H9 (cell line): Measurements from ENCODE around the gene NDUFB2. TPM values are rescaled to one million over a fixed set of nuclear protein-coding genes. Genes with fewer than 3 reads are reported as not detected.
"Not testable (repeated sequence)": the region's sequence is repeated elsewhere in the genome, so short reads cannot be mapped to it uniquely, and the experiment has no call there.

ENCODE experiments used
- DNase-seq: peaks from one replicate; pipeline ENCODE4 v3.0.0-alpha.2; 2017
- H2AFZ ChIP-seq: one replicate; pipeline ENCODE4 v1.6.1; 2013; ENCODE audit warnings: mild to moderate bottlenecking, low read length, control low read depth, moderate library complexity
- H2AK5ac ChIP-seq: 2 replicates; pipeline ENCODE4 v1.6.1; 2013; ENCODE audit warnings: low read length, control low read depth, mixed read lengths; ENCODE audit not compliant: insufficient read length
- H2BK120ac ChIP-seq: one replicate; pipeline ENCODE4 v1.6.1; 2013; ENCODE audit warnings: low read depth, mild to moderate bottlenecking, low read length, control low read depth, inconsistent platforms; ENCODE audit not compliant: poor library complexity, severe bottlenecking
- H2BK12ac ChIP-seq: 2 replicates; pipeline ENCODE4 v1.6.1; 2013; ENCODE audit warnings: low read length, control low read depth, mixed read lengths, low read depth; ENCODE audit not compliant: insufficient read length
- H2BK15ac ChIP-seq: 2 replicates; pipeline ENCODE4 v1.6.1; 2013; ENCODE audit warnings: low read depth, low read length, control low read depth
- H2BK20ac ChIP-seq: one replicate; pipeline ENCODE4 v1.6.1; 2013; ENCODE audit warnings: low read depth, mild to moderate bottlenecking, low read length, control low read depth, inconsistent platforms; ENCODE audit not compliant: poor library complexity, severe bottlenecking
- H2BK5ac ChIP-seq: 2 replicates; pipeline ENCODE4 v1.6.1; 2013; ENCODE audit warnings: low read length, control low read depth, mixed read lengths; ENCODE audit not compliant: insufficient read length
- H3K14ac ChIP-seq: 2 replicates; pipeline ENCODE4 v1.6.1; 2013; ENCODE audit warnings: low read length, control low read depth; ENCODE audit not compliant: insufficient read depth
- H3K18ac ChIP-seq: 2 replicates; pipeline ENCODE4 v1.6.1; 2013; ENCODE audit warnings: low read depth, mild to moderate bottlenecking, mixed read lengths, low read length, control low read depth; ENCODE audit not compliant: insufficient read length
- H3K23ac ChIP-seq: 2 replicates; pipeline ENCODE4 v1.6.1; 2013; ENCODE audit warnings: low read length, control low read depth, mixed read lengths, low read depth; ENCODE audit not compliant: insufficient read length
- H3K23me2 ChIP-seq: 2 replicates; pipeline ENCODE4 v1.6.1; 2013; ENCODE audit warnings: low read depth, mild to moderate bottlenecking, mixed read lengths, low read length, control low read depth; ENCODE audit not compliant: insufficient read length, poor library complexity, severe bottlenecking
- H3K27ac ChIP-seq: 2 replicates; pipeline ENCODE4 v1.5.1; 2013; ENCODE audit warnings: low read length, control low read depth, mixed read lengths, low read depth; ENCODE audit not compliant: insufficient read length
- H3K27me3 ChIP-seq: 2 replicates; pipeline ENCODE4 v1.6.1; 2013; ENCODE audit warnings: low read length, control low read depth, inconsistent platforms; ENCODE audit not compliant: insufficient read depth
- H3K4ac ChIP-seq: 2 replicates; pipeline ENCODE4 v1.6.1; 2013; ENCODE audit warnings: low read depth, mild to moderate bottlenecking, control low read depth, inconsistent platforms, low read length, moderate library complexity
- H3K4me1 ChIP-seq: 2 replicates; pipeline ENCODE4 v1.6.1; 2013; ENCODE audit warnings: low read length, control low read depth, inconsistent platforms; ENCODE audit not compliant: insufficient read depth
- H3K4me2 ChIP-seq: 2 replicates; pipeline ENCODE4 v1.6.1; 2013; ENCODE audit warnings: low read length, control low read depth, mixed read lengths; ENCODE audit not compliant: insufficient read length, insufficient read depth
- H3K56ac ChIP-seq: 2 replicates; pipeline ENCODE4 v1.6.1; 2013; ENCODE audit warnings: low read depth, mild to moderate bottlenecking, mixed read lengths, low read length, control low read depth; ENCODE audit not compliant: insufficient read length
- H3K79me1 ChIP-seq: 2 replicates; pipeline ENCODE4 v1.6.1; 2013; ENCODE audit warnings: low read depth, mild to moderate bottlenecking, moderate library complexity, low read length, control low read depth, inconsistent platforms; ENCODE audit not compliant: insufficient read depth, poor library complexity, severe bottlenecking
- H3K79me2 ChIP-seq: 2 replicates; pipeline ENCODE4 v1.6.1; 2013; ENCODE audit warnings: low read length, control low read depth, inconsistent platforms; ENCODE audit not compliant: insufficient read depth
- H3K9ac ChIP-seq: 2 replicates; pipeline ENCODE4 v1.6.1; 2013; ENCODE audit warnings: low read length, control low read depth, mixed read lengths; ENCODE audit not compliant: insufficient read length; ENCODE audit errors: extremely low read depth
- H3K9me3 ChIP-seq: one replicate; pipeline ENCODE4 v1.6.1; 2013; ENCODE audit warnings: low read depth, low read length, inconsistent platforms; ENCODE audit not compliant: control insufficient read depth
- H3T11ph ChIP-seq: one replicate; pipeline ENCODE4 v1.6.1; 2013; ENCODE audit warnings: mild to moderate bottlenecking, low read length, control low read depth, inconsistent platforms
- H4K20me1 ChIP-seq: one replicate; pipeline ENCODE4 v1.6.1; 2013; ENCODE audit not compliant: control insufficient read depth, insufficient read length, insufficient read depth
- H4K5ac ChIP-seq: 2 replicates; pipeline ENCODE4 v1.6.1; 2013; ENCODE audit warnings: low read depth, mild to moderate bottlenecking, mixed read lengths, low read length, control low read depth; ENCODE audit not compliant: insufficient read length
- H4K8ac ChIP-seq: replicated peaks from 2 replicates; pipeline ENCODE4 v1.6.1; 2013; ENCODE audit warnings: low read length, control low read depth, mixed read lengths, low read depth; ENCODE audit not compliant: insufficient read length
- H4K91ac ChIP-seq: 2 replicates; pipeline ENCODE4 v1.6.1; 2013; ENCODE audit warnings: low read depth, mild to moderate bottlenecking, moderate library complexity, mixed read lengths, low read length, control low read depth; ENCODE audit not compliant: insufficient read length
- H3K27ac Mint-ChIP-seq, 3 experiments: 2 replicates in 2 of 3; 3 replicates in 1 of 3; pipeline ENCODE4 v1.8.0; 2020 to 2021; ENCODE audit warnings: mixed read lengths in 3 of 3, mild to moderate bottlenecking in 1 of 3, moderate library complexity in 1 of 3
- H3K27me3 Mint-ChIP-seq: 2 replicates; pipeline ENCODE4 v1.8.0; 2021; ENCODE audit warnings: low read depth, mild to moderate bottlenecking, moderate library complexity, mixed read lengths
- H3K36me3 Mint-ChIP-seq, 3 experiments: 2 replicates in 2 of 3; 3 replicates in 1 of 3; pipeline ENCODE4 v1.8.0; 2020 to 2021; ENCODE audit warnings: low read depth in 3 of 3, mixed read lengths in 3 of 3; ENCODE audit not compliant: insufficient read depth in 1 of 3
- H3K4me1 Mint-ChIP-seq, 2 experiments: 2 replicates each; pipeline ENCODE4 v1.8.0; 2020; ENCODE audit warnings: mixed read lengths in 2 of 2
- H3K4me3 Mint-ChIP-seq, 2 experiments: 2 replicates in 1 of 2; 3 replicates in 1 of 2; pipeline ENCODE4 v1.8.0; 2020 to 2021; ENCODE audit warnings: mild to moderate bottlenecking in 2 of 2, mixed read lengths in 2 of 2, moderate library complexity in 1 of 2
- H3K9me3 Mint-ChIP-seq, 2 experiments: 2 replicates in 1 of 2; 3 replicates in 1 of 2; pipeline ENCODE4 v1.8.0; 2020; ENCODE audit warnings: mild to moderate bottlenecking in 2 of 2, mixed read lengths in 2 of 2, moderate library complexity in 1 of 2
- total RNA-seq: library from RNA; stranded (reverse); gene quantifications from 2 replicates; pipeline ENCODE4 v1.2.1, GENCODE V29; 2021

Gene NDUFB2
- total RNA-seq, 1 experiment from 2014 or later: 177 TPM

DNA sequence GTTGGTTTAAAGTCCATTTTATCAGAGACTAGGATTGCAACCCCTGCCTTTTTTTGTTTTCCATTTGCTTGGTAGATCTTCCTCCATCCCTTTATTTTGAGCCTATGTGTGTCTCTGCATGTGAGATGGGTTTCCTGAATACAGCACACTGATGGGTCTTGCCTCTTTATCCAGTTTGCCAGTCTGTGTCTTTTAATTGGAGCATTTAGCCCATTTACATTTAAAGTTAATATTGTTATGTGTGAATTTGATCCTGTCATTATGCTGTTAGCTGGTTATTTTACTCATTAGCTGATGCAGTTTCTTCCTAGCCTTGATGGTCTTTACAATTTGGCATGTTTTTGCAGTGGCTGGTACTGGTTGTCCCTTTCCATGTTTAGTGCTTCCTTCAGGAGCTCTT, 15.9 kb downstream of the NDUFB2 start:
- not testable (repeated sequence) for H2BK15ac ChIP-seq, H3K4me3 Mint-ChIP-seq, H4K91ac ChIP-seq, H4K20me1 ChIP-seq, H3K4me2 ChIP-seq, H2BK12ac ChIP-seq, H2AFZ ChIP-seq, H3K23ac ChIP-seq, H3K27me3 ChIP-seq, H3K27me3 Mint-ChIP-seq, H3K18ac ChIP-seq, H3K4ac ChIP-seq, H4K5ac ChIP-seq, H3K4me1 Mint-ChIP-seq, H3K14ac ChIP-seq, H2BK120ac ChIP-seq, H3K9me3 ChIP-seq, H3K79me2 ChIP-seq, H2BK20ac ChIP-seq, H3K23me2 ChIP-seq, H3K27ac Mint-ChIP-seq, DNase-seq, H4K8ac ChIP-seq, H3T11ph ChIP-seq, H3K4me1 ChIP-seq, H3K56ac ChIP-seq, H3K79me1 ChIP-seq, H2BK5ac ChIP-seq, H3K9ac ChIP-seq, H2AK5ac ChIP-seq, H3K27ac ChIP-seq
- H3K9me3 Mint-ChIP-seq: peaks cover 21 to 28% of the 10 kb centered on the region in 2 experiments
- peaks cover 24 to 36% (median 25%) of the 10 kb centered on the region in 3 experiments for H3K36me3 Mint-ChIP-seq
